Measurements from ENCODE around the gene FAM98C.
"Not testable (repeated sequence)": the region's sequence is repeated elsewhere in the genome, so short reads cannot be mapped to it uniquely, and the experiment has no call there.

The FAM98C gene

GRCh38 chr19:38420935-38421334, 18.0 kb downstream of the FAM98C start:
- Histone ChIP-seq H3K4me1 (ENCODE audit: control insufficient read depth in 5 of 5, insufficient read depth in 5 of 5, low read length in 5 of 5) (peaks cover 4 to 17% (median 12%) of the 10 kb centered on the region in 5 donors), H3K4me3 (ENCODE audit: low read depth in 1 of 5, low read length in 5 of 5) (no peak overlapping the region), H3K27ac (ENCODE audit: low read depth, low read length) (no peak overlapping the region), H3K27me3 (ENCODE audit: control insufficient read depth in 5 of 5, insufficient read depth in 4 of 5, low read length in 5 of 5) (peaks cover 9 to 39% (median 25%) of the 10 kb centered on the region in 5 donors), H3K36me3 (ENCODE audit: control insufficient read depth in 5 of 5, insufficient read depth in 5 of 5, low read length in 5 of 5) (peaks cover 0 to 11% (median 0%) of the 10 kb centered on the region in 5 donors), H3K9me3 (ENCODE audit: control insufficient read depth in 5 of 5, low read length in 5 of 5) (no peaks in the 10 kb centered on the region), H3K9ac (ENCODE audit: low read length in 5 of 5) (no peak overlapping the region)

DNA sequence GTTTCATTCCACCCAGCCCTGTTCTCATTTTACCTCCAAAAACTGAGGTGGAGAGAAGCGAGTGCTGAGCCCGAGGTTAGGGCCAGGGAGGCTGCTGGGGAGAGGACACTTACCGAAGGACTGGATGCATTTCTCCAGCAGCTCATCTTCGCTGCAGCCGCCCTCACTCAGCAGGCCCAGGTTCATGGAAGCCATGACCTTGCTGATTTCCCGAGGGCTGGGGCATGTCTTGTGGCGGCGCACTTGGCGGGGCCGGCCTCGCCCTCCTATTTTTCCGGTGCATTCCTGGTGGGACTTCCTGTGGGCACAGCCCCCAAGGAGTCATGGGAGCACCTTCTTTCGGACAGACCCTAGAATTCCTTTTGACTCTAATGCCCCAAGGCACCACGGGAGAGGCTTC, 19.0 kb downstream of the FAM98C start:
- Histone ChIP-seq H3K4me1 (ENCODE audit: control insufficient read depth in 5 of 5, insufficient read depth in 5 of 5, low read length in 5 of 5) (peaks cover 4 to 17% (median 12%) of the 10 kb centered on the region in 5 donors), H3K27ac (ENCODE audit: low read depth, low read length) (no peak overlapping the region), H3K9me3 (ENCODE audit: control insufficient read depth in 5 of 5, low read length in 5 of 5) (no peaks in the 10 kb centered on the region), H3K27me3 (ENCODE audit: control insufficient read depth in 5 of 5, insufficient read depth in 4 of 5, low read length in 5 of 5) (peaks cover 10 to 38% (median 25%) of the 10 kb centered on the region in 5 donors), H3K36me3 (ENCODE audit: control insufficient read depth in 5 of 5, insufficient read depth in 5 of 5, low read length in 5 of 5) (peaks cover 0 to 11% (median 0%) of the 10 kb centered on the region in 5 donors), H3K9ac (ENCODE audit: low read length in 5 of 5) (no peak overlapping the region), H3K4me3 (ENCODE audit: low read depth in 1 of 5, low read length in 5 of 5) (no peak overlapping the region)

- Histone ChIP-seq H3K9me3 (ENCODE audit: control insufficient read depth in 5 of 5, low read length in 5 of 5) (no peaks in the 10 kb centered on the region), H3K27ac (ENCODE audit: low read depth, low read length) (no peak overlapping the region), H3K27me3 (ENCODE audit: control insufficient read depth in 5 of 5, insufficient read depth in 4 of 5, low read length in 5 of 5) (peaks cover 10 to 32% (median 25%) of the 10 kb centered on the region in 5 donors), H3K36me3 (ENCODE audit: control insufficient read depth in 5 of 5, insufficient read depth in 5 of 5, low read length in 5 of 5) (peaks cover 0 to 11% (median 0%) of the 10 kb centered on the region in 5 donors), H3K9ac (ENCODE audit: low read length in 5 of 5) (no peak overlapping the region), H3K4me3 (ENCODE audit: low read depth in 1 of 5, low read length in 5 of 5) (no peak overlapping the region), H3K4me1 (ENCODE audit: control insufficient read depth in 5 of 5, insufficient read depth in 5 of 5, low read length in 5 of 5) (peaks cover 2 to 15% (median 10%) of the 10 kb centered on the region in 5 donors)
Measured at GRCh38 chr19:38422438-38422837, 19.5 kb downstream of the FAM98C start.

DNA sequence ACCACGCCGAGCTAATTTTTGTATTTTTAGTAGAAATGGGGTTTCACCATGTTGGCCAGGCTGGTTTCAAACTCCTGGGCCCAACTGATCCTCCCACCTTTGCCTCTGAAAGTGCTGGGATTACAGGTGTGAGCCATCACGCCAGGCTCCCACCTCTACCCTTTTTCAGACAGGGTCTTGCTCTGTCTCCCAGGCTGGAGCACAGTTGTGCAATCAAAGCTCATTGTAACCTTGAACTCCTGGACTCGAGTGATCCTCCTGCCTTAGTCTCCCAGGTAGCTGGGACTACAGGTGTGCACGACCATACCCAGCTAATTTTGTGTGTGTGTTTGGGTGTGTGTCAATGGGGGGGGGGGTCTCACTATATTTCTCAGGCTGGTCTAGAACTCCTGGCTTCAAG, 21.4 kb downstream of the FAM98C start:
- Histone ChIP-seq H3K27ac (ENCODE audit: low read depth, low read length) (no peak overlapping the region), H3K4me1 (ENCODE audit: control insufficient read depth in 5 of 5, insufficient read depth in 5 of 5, low read length in 5 of 5) (peaks cover 0 to 3% (median 0%) of the 10 kb centered on the region in 5 donors), H3K27me3 (ENCODE audit: control insufficient read depth in 5 of 5, insufficient read depth in 4 of 5, low read length in 5 of 5) (peaks cover 10 to 22% (median 17%) of the 10 kb centered on the region in 5 donors), H3K9me3 (ENCODE audit: control insufficient read depth in 5 of 5, low read length in 5 of 5) (no peaks in the 10 kb centered on the region), H3K9ac (ENCODE audit: low read length in 5 of 5) (no peak overlapping the region), H3K36me3 (ENCODE audit: control insufficient read depth in 5 of 5, insufficient read depth in 5 of 5, low read length in 5 of 5) (peaks cover 0 to 11% (median 0%) of the 10 kb centered on the region in 5 donors), H3K4me3 (ENCODE audit: low read depth in 1 of 5, low read length in 5 of 5) (no peak overlapping the region)

DNA sequence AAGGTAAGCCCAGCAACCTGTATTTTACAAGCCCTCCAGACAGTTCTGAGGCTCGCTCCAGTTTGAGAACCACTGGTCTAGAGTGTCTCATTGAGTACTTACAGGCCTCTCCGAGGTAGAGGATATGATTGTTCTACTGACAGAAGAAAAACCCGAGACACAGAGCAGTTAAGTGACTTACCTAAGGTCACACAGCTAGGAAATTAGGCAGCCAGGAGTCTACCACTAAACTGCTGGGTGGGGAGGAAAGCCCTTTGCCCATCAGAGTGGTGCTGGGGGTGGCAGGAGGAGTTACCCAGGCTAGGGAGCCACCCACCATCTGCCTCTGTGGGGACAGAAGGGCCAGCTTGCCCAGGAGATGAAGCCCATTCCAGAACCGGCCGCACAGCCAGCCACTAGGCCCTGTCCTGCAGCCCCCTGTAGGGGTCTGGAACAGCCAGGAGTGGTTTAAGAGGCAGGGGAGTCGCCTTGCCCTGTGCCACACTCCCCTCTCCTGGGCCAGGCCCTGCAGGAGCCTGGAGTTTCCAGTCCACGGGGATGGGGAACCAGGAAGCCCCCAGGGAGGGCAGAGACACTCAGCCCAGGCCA, 22.4 kb downstream of the FAM98C start:
- peaks cover 0 to 6% (median 0%) of the 10 kb centered on the region in 5 donors for H3K36me3 ChIP-seq (ENCODE audit: control insufficient read depth in 5 of 5, insufficient read depth in 5 of 5, low read length in 5 of 5)
- no peaks in the 10 kb centered on the region for H3K9me3 ChIP-seq (ENCODE audit: control insufficient read depth in 5 of 5, low read length in 5 of 5)
- no peak overlapping the region for H3K27ac ChIP-seq (ENCODE audit: low read depth, low read length)
- peak overlapping the region; percentile 33 to 63 (median 54) for H3K4me3 ChIP-seq (ENCODE audit: low read depth in 1 of 5, low read length in 5 of 5)
- H3K9ac ChIP-seq (ENCODE audit: low read length in 5 of 5): peak overlapping the region in 3 of 5 donors; percentile 64 to 71 (median 64)
- H3K4me1 ChIP-seq (ENCODE audit: control insufficient read depth in 5 of 5, insufficient read depth in 5 of 5, low read length in 5 of 5): peaks cover 0 to 3% (median 0%) of the 10 kb centered on the region in 5 donors
- H3K27me3 ChIP-seq (ENCODE audit: control insufficient read depth in 5 of 5, insufficient read depth in 4 of 5, low read length in 5 of 5): peaks cover 6 to 18% (median 14%) of the 10 kb centered on the region in 5 donors

- Histone ChIP-seq H3K36me3 (ENCODE audit: control insufficient read depth in 5 of 5, insufficient read depth in 5 of 5, low read length in 5 of 5) (peaks cover 0 to 4% (median 0%) of the 10 kb centered on the region in 5 donors), H3K27ac (ENCODE audit: low read depth, low read length) (no peak within 1 kb of the TSS), H3K4me3 (ENCODE audit: low read depth in 1 of 5, low read length in 5 of 5) (peak within 1 kb of the TSS; percentile 33 to 63 (median 54)), H3K27me3 (ENCODE audit: control insufficient read depth in 5 of 5, insufficient read depth in 4 of 5, low read length in 5 of 5) (peaks cover 6 to 16% (median 10%) of the 10 kb centered on the region in 5 donors), H3K4me1 (ENCODE audit: control insufficient read depth in 5 of 5, insufficient read depth in 5 of 5, low read length in 5 of 5) (peaks cover 0 to 3% (median 0%) of the 10 kb centered on the region in 5 donors), H3K9ac (ENCODE audit: low read length in 5 of 5) (peak within 1 kb of the TSS in 3 of 5 donors; percentile 64 to 71 (median 64)), H3K9me3 (ENCODE audit: control insufficient read depth in 5 of 5, low read length in 5 of 5) (no peaks in the 10 kb centered on the region)
Measured at GRCh38 chr19:38425810-38426466, 23.0 kb downstream of the FAM98C start, which contains the start of gene RASGRP4. TSS of gene RASGRP4 (minus strand) at chr19:38426219. CDS start at chr19:38426091, 128 bp downstream.

GRCh38 chr19:38427035-38427677, 24.3 kb downstream of the FAM98C start:
- not testable (repeated sequence) for H3K27ac ChIP-seq (ENCODE audit: low read depth, low read length); H3K4me1 ChIP-seq (ENCODE audit: control insufficient read depth in 5 of 5, insufficient read depth in 5 of 5, low read length in 5 of 5); H3K36me3 ChIP-seq (ENCODE audit: control insufficient read depth in 5 of 5, insufficient read depth in 5 of 5, low read length in 5 of 5); H3K4me3 ChIP-seq (ENCODE audit: low read depth in 1 of 5, low read length in 5 of 5); H3K9me3 ChIP-seq (ENCODE audit: control insufficient read depth in 5 of 5, low read length in 5 of 5); H3K9ac ChIP-seq (ENCODE audit: low read length in 5 of 5)
- H3K27me3 ChIP-seq (ENCODE audit: control insufficient read depth in 5 of 5, insufficient read depth in 4 of 5, low read length in 5 of 5): peaks cover 8 to 12% (median 10%) of the 10 kb centered on the region in 5 donors

- Histone ChIP-seq H3K27me3 (ENCODE audit: control insufficient read depth in 5 of 5, insufficient read depth in 4 of 5, low read length in 5 of 5) (peaks cover 8 to 19% (median 14%) of the 10 kb centered on the region in 5 donors), H3K9me3 (ENCODE audit: control insufficient read depth in 5 of 5, low read length in 5 of 5) (no peaks in the 10 kb centered on the region), H3K4me1 (ENCODE audit: control insufficient read depth in 5 of 5, insufficient read depth in 5 of 5, low read length in 5 of 5) (peaks cover 0 to 8% (median 0%) of the 10 kb centered on the region in 5 donors), H3K36me3 (ENCODE audit: control insufficient read depth in 5 of 5, insufficient read depth in 5 of 5, low read length in 5 of 5) (no peaks in the 10 kb centered on the region), H3K4me3 (ENCODE audit: low read depth in 1 of 5, low read length in 5 of 5) (no peak overlapping the region), H3K9ac (ENCODE audit: low read length in 5 of 5) (no peak overlapping the region), H3K27ac (ENCODE audit: low read depth, low read length) (no peak overlapping the region)
Measured at GRCh38 chr19:38429055-38429810, 26.3 kb downstream of the FAM98C start.

DNA sequence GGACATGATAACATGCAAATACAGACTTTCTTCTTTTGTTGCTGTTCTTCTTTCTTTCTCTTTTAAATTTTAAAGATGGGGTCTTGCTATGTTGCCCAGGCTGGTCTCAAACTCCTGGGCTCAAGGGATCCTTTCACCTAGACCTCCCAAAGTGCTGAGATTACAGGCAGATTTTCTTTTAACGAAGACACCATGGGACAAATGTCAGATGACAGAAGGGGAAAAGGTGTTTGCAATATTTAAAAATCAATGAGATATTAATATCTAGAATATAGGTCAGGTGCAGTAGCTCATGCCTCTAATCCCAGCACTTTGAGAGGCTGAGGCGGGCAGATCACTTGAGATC, 26.9 kb downstream of the FAM98C start:
- no peak overlapping the region for H3K9ac ChIP-seq (ENCODE audit: low read length in 5 of 5)
- no peak overlapping the region for H3K27ac ChIP-seq (ENCODE audit: low read depth, low read length)
- no peak overlapping the region for H3K4me3 ChIP-seq (ENCODE audit: low read depth in 1 of 5, low read length in 5 of 5)
- H3K36me3 ChIP-seq (ENCODE audit: control insufficient read depth in 5 of 5, insufficient read depth in 5 of 5, low read length in 5 of 5): no peaks in the 10 kb centered on the region
- no peaks in the 10 kb centered on the region for H3K9me3 ChIP-seq (ENCODE audit: control insufficient read depth in 5 of 5, low read length in 5 of 5)
- H3K4me1 ChIP-seq (ENCODE audit: control insufficient read depth in 5 of 5, insufficient read depth in 5 of 5, low read length in 5 of 5): peaks cover 0 to 8% (median 0%) of the 10 kb centered on the region in 5 donors
- peaks cover 14 to 24% (median 18%) of the 10 kb centered on the region in 5 donors for H3K27me3 ChIP-seq (ENCODE audit: control insufficient read depth in 5 of 5, insufficient read depth in 4 of 5, low read length in 5 of 5)

Data from subcutaneous abdominal adipose tissue (tissue), 5 donors.